GM19099 (cell line): ENCODE measurements around the gene MXD3.
A peak's percentile ranks its signal among the peaks of the same experiment; 100 is the strongest.

Source experiments
- POLR2A ChIP-seq: IDR thresholded peaks from 3 replicates; pipeline ENCODE4 v1.6.1; 2011; ENCODE audit warnings: low read depth; ENCODE audit not compliant: insufficient read length; ENCODE audit errors: extremely low read depth

Gene MXD3

DNA sequence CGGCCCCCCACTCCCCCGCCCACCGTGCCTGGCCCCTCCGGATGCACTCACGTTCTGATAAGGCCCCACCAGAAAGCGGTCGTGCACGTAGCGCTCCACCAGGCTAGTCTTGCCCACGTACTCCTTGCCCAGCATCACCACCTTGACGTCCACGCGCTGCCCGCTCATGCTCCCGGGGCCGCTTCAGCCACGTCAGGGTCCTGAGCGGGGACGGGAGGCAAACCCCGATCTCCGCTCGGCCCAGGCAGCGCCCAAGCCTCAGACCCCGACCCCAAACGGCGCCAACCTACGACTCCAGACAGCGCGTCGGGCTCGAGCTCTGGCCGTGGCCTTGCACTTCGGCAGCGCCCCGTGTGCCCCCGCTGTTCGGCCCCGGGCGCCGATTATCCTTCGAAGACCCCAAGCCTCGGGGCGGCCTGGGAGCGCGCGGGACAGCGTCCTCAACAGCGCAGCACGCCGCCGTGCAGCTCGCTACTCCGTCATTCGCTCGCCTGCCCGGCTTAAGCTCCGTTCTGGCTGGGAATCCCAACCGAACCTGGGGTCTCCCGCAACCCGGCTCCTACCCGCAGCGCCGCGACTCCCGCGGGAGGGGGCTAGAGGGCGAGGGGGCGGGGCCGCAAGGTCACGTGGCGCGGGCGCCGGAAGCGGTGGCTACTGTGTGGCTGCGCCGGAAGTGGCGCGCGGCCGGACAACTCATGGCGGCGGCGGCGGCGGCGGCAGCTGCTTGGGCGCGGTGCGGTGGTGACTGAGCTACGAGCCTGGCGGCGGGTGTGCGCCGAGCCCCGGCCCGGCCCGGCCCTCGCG, 8.4 kb downstream of the MXD3 start, which contains the start of the genes PRELID1 and RAB24:
Gene PRELID1 (plus strand): TSS at position 679 of the 804 bp plus-strand sequence. CDS start 187 bp downstream, outside the sequence.
Gene RAB24 (minus strand): TSS at position 599 of the 804 bp plus-strand sequence. CDS start 431 bp downstream, at position 168.
- peak; percentile 72 for TF ChIP-seq POLR2A

DNA sequence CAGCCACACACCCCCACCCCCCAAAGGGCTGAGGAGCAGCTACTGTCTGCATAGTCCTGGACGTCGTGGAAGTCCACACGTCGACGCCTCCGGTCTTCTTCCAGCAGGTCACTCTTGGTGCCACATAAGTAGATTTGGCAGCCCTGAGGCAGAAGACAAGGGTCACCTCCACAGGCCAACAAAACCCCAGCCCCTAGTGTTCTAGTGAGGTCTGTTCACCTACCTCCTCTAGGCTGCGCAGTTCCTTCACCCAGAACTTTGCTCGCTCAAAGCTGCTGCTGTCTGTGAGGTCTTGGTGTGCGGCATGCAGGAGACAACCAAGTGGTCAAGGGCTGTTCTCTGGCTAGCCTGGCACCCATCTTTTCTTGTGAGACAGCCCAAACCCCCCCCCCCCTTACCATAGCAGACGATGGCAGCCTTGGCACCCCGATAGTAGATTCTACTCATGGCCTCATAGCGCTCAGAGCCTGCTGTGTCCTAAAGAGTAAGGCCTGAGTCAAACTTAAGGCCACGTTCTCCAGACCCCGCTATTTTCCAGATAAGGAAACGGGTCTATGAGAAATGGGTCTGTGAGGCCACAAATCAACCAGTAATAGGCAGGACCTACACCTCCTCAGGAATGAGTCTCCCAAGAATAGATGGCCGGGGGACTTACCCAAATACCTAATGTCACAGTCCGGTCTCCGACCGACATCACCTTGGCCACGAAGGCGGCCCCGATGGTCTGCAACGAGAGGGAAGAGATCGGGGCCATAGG, 9.2 kb downstream of the MXD3 start:
- no peak for TF ChIP-seq POLR2A

GRCh38 chr5:177301503-177302165, 10.1 kb downstream of the MXD3 start:
- peak; percentile 22 for TF ChIP-seq POLR2A

- TF ChIP-seq POLR2A = no peak
Observed at GRCh38 chr5:177300951-177301350, 10.7 kb downstream of the MXD3 start.

- TF ChIP-seq POLR2A = no peak
Observed at GRCh38 chr5:177300236-177300880, 11.3 kb downstream of the MXD3 start.

DNA sequence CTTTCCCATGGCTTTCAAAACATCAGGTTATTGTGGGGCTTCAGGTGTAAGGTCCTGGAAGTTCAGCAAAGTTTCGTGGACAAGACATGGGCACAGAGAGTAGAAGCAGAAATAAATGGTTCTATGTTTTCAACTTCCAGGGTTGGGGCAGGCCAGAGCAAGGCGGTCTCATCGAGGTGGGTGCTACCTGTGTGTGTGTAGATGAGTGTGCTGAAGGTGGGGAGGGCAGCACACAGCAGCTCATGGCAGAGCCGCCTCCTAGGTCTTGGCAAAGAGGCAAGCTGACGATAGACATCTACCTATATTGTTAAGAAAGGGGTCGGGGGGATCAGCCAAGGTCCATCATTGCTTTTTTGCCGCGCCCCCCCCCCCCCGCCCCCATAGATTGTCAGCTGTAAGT, 12.0 kb downstream of the MXD3 start:
- no peak for TF ChIP-seq POLR2A

GRCh38 chr5:177297922-177298321, 13.8 kb downstream of the MXD3 start:
- no peak for TF ChIP-seq POLR2A

- no peak for TF ChIP-seq POLR2A
Observed at GRCh38 chr5:177296581-177296980, 15.1 kb downstream of the MXD3 start.

GRCh38 chr5:177295924-177296323, 15.8 kb downstream of the MXD3 start:
- no peak for TF ChIP-seq POLR2A

GRCh38 chr5:177294632-177295031, 17.1 kb downstream of the MXD3 start:
- no peak for TF ChIP-seq POLR2A

- no peak for TF ChIP-seq POLR2A
Observed at GRCh38 chr5:177293819-177294581, 17.7 kb downstream of the MXD3 start.

DNA sequence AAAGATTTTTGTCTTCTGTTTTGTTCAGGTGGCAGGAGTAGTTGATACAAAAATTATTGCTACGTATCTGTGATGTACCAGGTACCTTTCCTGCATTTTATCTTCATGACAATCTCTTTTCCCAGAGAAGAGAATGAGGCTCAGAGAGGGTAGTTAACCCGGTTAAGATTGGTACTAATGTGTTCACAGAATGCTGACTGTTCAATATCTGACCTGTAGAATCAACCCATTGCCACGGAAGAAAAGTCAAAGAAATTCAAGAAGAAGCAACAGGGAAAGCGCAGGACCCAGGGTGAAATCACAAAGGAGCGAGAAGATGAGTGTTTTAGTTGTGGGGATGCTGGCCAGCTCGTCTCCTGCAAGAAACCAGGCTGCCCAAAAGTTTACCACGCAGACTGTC, 20.0 kb downstream of the MXD3 start:
- TF ChIP-seq POLR2A = no peak

DNA sequence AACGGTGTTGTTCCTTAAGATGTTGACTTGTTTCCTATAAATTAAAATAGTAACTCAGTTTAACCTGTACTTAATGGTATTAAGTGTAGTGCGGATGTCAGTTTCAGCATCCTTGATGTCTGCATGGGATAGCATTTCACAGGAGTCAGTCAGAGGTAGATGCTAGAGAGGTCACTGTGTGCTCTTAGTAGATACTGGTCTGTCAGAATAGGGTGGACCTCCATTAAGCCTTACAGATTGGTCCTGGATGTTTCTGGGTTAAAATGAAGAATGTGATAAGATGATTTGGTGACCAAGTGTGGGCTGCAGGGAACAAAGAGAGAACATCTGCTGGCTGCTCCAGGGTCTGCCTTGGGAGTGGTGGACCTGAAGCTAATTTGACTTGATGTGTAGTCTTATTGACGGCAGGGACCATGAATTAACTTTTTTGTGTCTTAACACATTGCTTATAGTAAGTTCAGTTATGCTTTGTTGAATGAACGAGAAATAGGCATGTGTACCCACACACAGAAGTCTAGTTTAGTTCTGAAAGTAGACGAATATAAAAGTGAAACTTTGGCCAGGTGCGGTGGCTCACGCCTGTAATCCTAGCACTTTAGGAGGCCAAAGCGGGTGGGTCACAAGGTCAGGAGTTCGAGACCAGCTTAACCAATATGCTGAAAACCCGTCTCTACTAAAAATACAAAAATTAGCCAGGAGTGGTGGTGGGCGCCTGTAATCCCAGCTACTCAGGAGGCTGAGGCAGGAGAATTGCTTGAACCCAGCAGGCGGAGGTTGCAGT, 20.7 kb downstream of the MXD3 start:
- TF ChIP-seq POLR2A = no peak
